Activated CD8-positive, alpha-beta memory T cell treated with anti-CD3 and anti-CD28 coated beads for 48 hours (primary cell): ENCODE measurements around the gene SLX4IP.

ENCODE experiments used
- DNase-seq, 3 experiments: peaks; one replicate each; pipeline ENCODE4 v3.0.0-alpha.2; 2020; ENCODE audit warnings: low read depth in 2 of 3, low spot score in 2 of 3

SLX4IP gene

GRCh38 chr20:10492844-10493243, 57.7 kb downstream of the SLX4IP start:
- DNase-seq = no peak

DNA sequence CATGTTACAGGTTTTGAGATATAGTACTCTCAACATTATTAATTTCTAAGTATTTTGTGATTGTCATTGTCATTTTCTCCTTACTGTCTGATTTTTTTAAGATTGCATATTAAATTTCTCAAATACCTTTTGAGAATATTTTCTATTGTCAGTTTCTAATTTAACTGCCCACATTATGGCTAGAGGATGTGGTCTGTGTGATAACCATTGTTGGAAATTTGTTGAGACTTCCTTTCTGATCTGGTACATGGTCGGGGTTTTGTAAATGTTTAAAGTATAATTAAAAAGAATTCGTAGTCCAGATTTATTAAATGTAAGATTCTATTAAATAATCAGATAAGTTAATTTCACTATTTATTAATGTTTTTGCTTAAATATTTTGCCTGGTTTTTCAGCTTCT, 60.1 kb downstream of the SLX4IP start:
- no peak for DNase-seq

- DNase-seq = no peak
Observed at GRCh38 chr20:10496465-10496864, 61.4 kb downstream of the SLX4IP start.

DNA sequence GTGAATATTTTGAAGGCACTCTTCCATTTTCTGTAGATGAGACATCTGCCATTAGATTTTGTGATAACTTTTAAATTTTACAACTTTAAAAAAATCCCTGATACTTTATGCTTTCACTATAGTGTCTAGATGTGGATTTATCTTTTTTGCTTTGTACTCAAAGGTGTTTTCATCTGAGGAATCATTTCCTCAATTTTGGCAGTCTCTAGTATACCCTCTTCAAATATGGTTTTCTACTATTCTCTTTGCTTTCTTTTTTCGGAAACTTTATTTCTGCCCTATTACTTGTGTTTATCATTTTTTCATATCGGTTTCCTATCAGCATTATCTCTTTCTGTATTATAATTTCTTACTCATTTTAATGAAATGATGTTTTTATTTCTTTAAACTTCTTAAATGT, 62.2 kb downstream of the SLX4IP start:
- no peak for DNase-seq

GRCh38 chr20:10497791-10498190, 62.7 kb downstream of the SLX4IP start:
- DNase-seq = no peak

GRCh38 chr20:10498200-10498599, 63.1 kb downstream of the SLX4IP start:
- DNase-seq = no peak

- no peak for DNase-seq
Observed at GRCh38 chr20:10501402-10501801, 66.3 kb downstream of the SLX4IP start.

- no peak for DNase-seq
Observed at GRCh38 chr20:10502098-10502526, 67.0 kb downstream of the SLX4IP start.

DNA sequence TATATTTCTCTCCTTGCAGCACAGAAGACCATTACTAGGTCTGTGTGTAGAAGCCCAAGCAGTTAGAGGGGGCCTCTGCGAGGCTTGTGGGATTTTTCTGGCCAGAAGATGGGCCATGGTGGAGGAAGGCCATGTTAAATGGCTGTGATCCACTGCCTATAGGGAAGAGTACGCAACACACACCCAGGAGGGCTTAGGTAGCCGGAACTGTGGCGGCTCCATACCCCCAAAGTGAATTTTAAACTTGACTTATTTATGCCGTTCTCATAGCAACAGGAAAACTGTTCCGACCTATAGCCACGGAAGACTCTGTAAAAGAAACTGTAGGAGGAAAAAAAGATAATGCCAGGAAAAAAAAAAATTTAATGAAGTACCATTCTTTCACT, 69.5 kb downstream of the SLX4IP start:
- no peak for DNase-seq

DNA sequence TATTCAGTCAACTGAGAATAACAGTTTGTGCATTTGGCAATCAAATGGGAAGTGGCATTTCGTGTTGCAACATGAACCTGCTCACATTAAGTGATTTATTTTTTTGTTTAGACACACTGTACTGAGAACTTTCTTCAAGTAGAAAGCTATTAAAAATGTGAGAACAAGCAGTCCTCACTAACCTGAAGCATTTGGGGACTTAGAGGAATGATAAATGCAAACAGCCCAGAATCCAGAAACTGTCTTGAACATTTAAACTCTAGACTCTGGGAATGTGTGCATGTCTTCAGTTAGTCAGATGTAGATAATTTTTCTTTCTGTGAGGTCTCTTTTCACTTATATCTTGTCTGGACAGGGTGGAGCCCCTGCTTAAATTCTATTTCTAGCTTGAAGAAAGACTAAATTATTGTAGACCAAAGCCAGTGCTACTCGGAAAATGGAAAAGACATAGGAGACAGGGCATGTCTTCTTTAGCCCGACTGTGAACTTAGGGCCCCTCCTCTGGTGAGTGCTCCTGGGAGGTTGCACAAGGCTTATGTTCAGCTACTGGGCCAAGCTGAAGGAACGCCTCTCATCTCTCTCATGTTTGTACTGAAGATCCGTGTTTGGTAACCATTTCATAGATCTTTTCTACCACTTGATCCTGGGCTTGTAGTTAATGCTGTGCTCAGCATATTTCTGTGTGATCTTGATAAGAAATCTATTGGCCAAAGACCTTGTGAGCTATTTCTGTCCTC, 70.1 kb downstream of the SLX4IP start:
- DNase-seq = no peak

DNA sequence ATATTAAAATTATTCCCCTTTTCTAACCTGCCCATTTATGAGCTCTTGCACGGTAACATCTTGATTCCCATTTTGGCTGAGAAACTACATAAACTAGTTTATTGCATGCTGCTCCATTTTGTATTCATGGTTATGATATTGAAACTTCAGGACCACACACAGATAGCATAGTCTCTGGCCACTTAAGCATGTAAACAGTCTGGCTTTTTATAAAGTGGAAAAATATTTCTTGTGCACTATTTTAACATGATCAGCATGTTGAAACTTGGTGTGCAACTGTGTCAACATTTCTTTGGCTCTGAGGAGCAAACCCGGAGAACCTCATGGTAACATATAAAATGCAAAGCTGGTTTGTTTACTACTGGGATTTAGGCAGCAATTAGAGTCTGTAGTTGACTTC, 70.7 kb downstream of the SLX4IP start:
- DNase-seq = no peak

GRCh38 chr20:10507052-10507451, 71.9 kb downstream of the SLX4IP start:
- DNase-seq = no peak

DNA sequence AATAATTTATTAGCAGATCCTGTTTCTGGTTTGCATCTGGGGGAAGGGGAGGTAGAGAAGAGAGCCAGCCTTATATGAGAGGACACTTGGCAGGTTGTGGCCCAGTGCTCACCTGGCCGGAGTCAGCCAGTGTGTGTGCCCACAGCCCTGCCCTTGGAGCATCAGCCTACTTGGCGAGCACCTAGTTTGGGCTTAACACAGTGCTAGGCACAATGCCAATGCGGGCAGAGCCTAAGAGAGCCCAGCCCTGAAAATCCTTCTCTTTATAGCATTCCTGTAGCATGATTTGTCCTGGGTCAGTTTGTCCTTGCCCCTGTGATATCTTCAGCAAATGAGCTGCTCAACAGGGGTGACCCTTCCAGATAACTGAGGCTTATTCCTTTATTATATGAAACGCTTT, 73.0 kb downstream of the SLX4IP start:
- DNase-seq = no peak

DNA sequence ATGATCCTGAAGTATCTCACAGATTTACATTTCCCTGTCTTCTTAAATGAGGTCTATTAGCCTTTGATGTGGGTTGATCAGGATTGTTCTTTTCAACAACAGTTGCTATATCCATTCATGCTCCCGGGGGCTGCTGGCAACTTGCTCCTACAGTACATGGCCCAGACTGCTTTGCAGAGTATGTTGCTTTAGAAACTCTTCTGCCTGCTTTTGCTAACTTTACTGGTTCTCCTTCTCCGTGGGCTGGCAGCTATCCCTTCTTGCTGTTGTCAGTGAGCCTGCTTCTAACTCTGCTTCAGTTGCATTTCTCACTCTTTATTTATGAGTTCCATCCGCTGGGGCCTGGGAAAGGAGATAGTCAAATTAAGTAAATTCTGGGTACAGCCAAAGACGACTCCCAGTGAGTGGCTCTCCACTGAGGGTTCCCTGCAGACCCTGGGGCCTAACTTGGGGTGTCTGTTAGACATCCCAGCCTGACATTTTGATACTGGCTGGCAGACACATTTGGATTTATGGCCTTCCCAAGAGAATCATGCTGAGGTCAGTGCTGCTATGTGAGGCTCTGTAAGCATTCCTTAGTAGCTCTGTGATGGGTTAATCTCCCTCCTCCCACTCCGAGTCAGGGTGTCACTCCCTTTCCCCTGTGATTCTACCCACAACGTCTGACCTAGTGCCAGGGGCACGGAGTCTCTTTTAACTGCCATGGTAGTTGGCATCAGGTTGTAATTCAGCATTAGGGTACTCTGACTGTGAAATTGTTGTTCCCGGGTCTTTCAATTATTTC, 73.6 kb downstream of the SLX4IP start:
- DNase-seq = no peak

DNA sequence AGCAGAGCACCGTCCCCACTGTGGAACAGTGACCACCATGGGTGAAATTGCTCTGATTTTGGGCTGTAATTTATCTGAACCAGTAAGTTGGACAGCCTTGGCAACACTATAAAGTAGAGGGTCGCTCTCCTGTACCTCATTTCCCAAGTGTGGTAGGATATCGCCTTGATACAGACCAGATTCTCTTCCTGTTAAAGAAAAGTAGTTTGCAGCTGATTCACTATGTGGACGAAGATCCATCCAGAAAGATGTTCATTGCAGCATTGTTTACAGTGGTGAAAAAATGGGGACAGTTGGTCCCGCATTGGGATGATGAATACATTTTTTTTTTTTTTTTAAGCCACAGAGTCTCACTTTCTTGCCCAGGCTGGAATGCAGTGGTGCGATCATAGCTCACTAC, 74.3 kb downstream of the SLX4IP start:
- DNase-seq = no peak

- no peak for DNase-seq
Observed at GRCh38 chr20:10510216-10510615, 75.1 kb downstream of the SLX4IP start.

DNA sequence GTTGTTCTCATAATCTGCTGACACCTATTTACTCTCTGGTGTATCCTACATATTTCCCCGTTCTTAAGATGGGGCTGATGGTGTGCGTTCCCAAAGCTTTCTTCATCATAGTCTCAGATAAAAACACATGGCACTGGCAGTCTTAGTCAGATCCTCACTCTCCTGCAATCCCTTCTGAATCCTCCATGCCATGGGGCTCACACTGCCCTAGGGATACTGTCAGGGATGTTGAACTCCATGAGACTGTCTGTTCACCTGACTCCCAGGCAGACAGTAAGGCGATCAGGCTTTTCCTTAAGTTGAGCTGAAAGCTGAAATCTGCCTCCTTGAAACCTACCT, 76.0 kb downstream of the SLX4IP start:
- no peak for DNase-seq

DNA sequence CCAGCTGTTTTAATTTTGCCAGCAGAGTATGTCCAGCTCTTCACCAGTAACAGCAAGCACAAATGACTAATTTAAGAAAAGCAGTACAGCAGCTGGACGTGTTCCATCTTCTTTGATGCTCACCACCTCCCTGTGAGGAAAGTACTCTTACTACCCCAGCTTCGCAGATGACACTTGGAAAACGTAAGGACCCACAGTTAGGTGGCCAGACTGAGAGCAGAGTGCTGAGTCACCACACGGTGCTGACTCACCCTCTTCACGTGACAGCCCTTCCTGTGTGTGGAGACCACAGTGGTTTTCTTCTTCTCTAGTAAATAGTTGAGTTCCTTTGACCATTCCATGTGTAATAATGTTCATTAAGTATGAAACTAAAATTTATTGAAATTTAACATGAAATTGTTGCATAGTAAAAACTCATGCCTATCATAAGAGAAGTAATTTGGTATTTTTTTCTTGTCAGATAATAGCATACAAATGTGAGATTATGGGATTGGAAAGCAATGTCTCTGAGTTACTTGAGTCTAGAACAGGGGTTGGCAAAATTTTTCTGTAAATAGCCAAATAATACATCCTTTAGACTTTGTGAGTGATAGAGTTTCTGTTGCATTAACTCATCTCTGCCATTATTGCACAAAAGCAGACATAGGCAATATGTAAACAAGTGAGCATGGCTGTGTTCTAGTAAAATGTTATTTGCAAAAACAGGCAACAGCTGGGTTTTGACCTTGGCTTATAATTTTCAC, 76.6 kb downstream of the SLX4IP start:
- DNase-seq = peak in 1 of 3 experiments; percentile 44

GRCh38 chr20:10513061-10513460, 78.0 kb downstream of the SLX4IP start:
- DNase-seq = no peak

- DNase-seq = no peak
Observed at GRCh38 chr20:10513931-10514575, 78.9 kb downstream of the SLX4IP start.

DNA sequence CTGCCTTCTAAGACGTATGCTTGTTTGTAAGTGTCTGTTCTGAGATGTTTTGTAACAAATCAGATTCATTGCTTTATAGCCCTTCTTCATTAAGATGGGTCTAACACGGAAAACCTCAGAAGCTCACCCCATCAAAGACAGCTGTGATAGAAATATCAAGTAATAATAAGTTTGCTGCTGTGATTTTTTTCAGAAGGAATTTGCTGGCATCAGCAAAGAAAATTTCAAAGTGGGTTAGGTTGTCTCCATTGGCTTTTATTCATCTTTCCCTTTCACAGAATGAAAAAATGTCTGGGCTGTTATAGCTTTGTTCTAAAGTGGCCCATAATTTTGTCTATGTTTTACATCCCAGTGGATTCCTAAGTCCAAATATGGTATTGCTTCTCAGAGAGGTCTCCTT, 81.4 kb downstream of the SLX4IP start:
- DNase-seq = no peak
